Midbrain (tissue), 1 donor: Measurements from ENCODE around the gene COQ10A.
A peak's percentile ranks its signal among the peaks of the same experiment; 100 is the strongest.

ENCODE experiments used
- DNase-seq: peaks from one replicate; lab custom pipeline; 2025; lab: John Stamatoyannopoulos, UW

The COQ10A gene

DNA sequence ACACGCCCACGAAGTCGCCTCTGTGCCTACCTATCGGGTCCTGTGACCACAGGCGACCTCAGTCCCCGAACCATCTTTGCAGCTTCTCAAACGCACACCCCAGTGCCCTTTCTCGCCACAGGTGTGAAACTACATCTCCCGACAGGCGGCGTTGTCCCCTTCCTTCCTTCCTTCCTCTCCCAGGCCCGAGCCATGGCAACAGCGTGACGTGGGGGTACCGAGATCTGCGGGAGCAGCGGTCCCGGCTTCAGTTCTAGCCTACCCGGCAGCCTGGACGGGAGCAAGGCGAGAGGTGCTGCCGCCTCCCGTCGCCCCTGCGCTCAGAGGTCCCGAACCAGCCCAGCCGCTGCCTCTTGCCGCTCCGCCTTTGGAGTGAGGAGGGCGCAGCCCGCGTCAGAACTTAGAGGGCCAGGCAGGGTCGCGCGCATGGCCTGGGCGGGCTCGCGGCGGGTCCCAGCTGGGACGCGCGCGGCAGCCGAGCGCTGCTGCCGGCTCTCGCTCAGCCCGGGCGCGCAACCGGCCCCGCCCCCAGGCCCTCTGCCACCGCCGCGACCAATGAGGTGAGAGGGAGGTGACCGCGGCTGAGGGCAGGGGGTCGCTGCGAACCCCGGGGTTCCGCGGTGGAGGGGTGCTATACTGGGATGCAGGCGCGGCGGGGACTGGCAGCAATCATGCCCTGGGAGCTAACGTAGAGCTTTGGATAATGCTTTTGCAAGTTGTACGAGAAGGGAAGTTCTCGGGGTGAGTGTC lies at the start of gene COQ10A:
COQ10A (plus strand) TSS at position 250 of the 750 bp plus-strand sequence; CDS start at position 427, 177 bp downstream.
- DNase-seq = peak; percentile 85

DNA sequence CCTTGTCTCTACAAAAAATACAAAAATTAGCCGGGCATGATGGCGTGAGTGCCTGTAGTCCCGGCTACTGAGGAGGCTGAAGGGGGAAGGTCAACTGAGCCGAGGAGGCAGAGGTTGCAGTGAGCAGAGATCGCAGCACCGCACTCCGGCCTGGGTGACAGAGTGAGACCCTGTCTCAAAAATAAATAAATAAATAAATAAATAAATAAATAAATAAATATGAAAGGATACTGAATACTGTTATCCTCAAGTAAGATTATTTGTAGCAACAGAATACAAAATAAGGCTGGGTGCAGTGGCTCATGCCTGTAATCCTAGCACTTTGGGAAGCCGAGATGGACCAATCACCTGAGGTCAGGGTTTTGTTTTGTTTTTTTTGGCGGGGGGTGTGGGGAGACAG lies 46.9 kb upstream of the COQ10A start:
- DNase-seq = no peak

DNA sequence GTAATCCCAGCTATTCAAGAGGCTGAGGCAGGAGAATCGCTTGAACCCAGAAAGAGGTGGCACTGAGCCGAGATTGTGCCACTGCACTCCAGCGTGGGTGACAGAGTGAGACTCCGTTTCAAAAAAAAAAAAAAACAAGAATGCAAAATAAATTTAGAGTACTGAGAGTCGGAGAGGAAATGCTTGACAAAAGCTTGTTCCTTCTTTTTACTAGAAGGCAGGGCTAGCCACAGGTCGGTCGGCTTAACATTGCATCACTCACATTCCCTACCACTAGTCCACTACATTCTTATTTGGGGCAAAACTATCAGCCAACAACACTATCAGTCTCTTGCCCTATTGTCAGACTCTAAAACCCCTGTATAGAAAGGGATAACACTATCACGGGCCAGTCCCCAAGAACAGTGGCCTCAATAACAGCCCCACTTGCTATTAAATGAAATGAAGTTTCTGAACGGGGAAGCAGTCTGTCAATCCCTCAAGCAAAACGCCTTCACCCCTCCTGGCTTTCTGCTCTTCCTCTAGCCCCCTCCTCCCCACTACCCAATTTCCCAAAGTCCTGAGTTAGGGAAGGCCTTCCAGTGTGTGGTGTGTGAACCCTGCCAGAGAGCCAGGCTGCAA lies 46.0 kb upstream of the COQ10A start:
- peak; percentile 17 for DNase-seq

DNA sequence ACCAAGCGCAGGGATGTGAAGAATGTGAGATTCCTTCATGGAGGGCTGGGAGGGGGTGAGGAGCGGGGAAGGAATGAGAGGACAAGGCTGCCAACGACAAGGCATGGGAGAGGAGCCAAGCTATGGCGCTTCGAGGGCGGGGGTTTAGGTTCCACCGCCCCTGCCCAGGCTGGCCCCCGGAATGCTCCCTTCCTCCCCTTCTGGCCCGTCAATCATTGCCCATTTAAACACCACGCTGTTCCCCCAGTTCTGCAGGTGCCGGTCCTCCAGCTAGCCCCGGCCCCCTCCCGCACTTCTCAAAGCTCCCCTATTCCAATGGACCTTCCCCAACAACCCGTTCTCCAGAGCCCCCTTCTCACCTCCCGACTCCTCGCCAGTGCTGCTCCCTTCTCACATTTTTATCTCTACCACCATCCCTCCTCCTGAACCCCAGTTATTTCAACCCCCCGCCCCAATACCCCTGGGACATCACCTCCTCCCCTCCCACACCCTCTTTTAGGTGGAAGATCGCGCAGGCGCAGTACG lies 45.4 kb upstream of the COQ10A start:
- DNase-seq = peak; percentile 28

DNA sequence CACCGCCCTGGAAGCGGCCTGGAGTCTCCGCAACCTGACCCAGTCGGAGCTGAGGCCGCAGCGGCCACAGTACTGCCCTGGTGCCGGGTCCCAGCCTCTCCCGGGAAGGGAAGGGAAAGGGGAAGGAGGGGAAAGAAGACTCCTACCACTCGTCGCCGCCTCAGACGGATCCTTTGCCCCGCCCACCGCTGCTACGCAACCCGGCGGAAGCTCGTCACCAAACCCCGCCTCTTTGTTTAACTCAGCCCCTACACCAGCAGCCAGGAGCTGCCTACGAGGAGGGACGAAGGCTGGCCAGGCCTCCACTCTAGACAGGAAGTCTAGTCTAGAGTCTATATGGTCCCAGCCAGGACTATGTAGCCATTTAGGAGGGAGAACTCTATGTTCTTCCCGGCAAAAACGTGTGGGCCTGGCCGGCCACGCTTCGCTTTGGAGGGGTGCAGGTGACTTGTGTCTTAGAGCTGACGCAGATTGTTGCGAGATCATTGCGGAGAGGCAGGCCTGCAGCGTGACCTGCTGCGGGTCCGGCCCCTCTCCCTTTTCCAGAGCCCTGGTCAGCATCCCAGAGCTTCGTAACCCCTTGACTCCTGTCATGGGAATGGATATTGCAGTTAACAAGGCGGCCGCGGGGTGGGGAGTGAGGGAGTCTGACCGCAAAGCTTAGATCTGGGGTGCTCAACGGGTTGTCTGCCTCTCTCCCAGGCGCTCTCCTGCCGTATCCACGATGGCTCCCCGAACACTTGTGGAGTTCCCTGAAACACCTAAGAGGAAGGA lies 44.8 kb upstream of the COQ10A start, which contains the start of gene RNF41:
RNF41 (minus strand) TSS at position 166 of the 774 bp plus-strand sequence. CDS start 7,875 bp downstream, outside the sequence.
- peak; percentile 96 for DNase-seq

DNA sequence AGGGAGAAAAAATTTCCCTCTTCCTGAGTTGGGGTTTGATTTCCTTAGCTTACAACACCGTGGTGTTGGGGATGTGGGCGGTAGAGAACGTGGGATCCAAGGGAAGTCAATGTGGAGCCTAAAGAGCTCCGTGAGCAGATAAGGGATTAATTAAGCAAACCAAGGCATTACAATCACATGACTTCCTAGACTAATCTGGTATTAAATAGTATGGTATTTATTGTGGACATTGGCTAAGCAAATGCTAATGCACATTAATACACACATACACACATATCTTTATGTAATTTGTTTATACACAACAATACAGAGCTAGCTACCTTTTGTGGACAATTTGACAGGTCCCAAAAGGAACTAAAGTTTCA lies 44.2 kb upstream of the COQ10A start:
- no peak for DNase-seq

DNA sequence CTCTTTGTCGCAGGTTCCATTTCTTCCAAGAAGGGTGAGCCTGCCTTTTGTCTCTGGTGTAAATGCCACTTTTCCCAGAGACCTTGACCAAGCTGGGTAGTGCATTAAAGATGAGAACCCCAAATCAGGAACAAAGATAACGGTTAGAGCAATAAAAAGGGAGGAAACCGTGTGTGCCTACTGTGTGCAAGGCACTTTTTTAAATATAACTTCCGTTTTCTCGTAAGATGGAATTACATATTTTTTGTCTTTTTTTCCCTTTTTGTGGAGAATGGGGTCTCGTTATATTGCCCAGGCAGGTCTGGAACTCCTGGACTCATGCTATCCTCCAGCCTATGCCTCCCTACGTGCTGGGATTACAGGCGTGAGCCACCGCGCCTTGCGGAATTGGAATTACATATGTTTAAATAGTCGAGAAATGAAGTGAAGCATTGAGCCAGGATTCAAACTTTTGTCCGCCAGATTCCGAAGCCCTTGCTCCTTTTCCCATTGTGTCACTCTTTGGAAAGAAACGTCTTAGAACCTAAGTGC lies 43.1 kb upstream of the COQ10A start:
- DNase-seq = no peak

DNA sequence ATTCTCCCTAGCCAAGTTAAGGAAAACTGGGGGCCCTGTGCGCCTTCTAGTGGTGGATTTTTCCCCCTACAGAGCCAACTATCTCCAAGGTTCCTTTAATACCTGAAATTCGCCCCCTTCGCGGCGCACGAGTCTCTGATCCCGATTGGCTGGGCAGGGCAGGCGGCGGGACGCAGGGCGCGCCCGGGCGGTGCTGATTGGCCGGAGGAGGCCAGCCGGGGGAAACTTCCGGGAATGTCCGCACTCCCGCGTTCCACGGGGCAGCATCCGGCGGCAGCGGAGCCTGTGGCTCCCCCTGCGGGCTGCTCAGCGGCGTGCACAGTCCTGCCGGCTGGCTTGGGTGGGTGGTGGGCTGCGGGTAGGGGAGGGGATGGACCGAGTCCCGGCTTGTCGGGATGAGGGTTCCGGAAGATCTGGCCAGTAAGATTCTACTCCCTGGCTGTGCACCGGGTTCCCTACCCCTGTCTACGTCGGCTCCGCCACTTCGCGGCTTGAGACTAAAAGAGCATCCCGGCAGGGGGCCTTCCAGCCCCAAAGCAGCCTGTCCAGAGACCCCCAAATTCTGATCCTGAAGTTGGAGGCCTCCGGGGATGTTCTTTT lies 42.5 kb upstream of the COQ10A start, which contains the start of gene NABP2:
NABP2 (plus strand) TSS at position 241 of the 600 bp plus-strand sequence. CDS start 515 bp downstream, outside the sequence.
- peak; percentile 98 for DNase-seq

DNA sequence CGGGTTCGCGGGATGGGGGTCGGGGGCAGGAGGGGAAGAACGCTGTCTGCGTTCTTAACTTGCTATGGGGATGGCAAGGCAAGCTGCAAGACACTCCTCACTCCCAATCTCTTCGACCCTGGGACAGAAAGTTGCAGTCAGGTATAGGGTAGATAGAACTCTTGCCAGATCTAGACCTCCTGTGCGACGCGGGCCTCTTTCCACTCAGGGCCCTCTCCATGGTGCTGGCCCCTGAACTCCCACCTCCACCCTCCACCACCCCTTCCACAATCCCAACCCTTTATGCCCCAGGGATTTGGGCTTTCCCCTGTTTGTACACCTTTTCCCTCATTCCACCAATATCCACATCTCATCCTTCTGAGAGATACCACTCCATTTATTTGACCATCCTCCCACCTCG lies 41.8 kb upstream of the COQ10A start:
- DNase-seq = no peak

DNA sequence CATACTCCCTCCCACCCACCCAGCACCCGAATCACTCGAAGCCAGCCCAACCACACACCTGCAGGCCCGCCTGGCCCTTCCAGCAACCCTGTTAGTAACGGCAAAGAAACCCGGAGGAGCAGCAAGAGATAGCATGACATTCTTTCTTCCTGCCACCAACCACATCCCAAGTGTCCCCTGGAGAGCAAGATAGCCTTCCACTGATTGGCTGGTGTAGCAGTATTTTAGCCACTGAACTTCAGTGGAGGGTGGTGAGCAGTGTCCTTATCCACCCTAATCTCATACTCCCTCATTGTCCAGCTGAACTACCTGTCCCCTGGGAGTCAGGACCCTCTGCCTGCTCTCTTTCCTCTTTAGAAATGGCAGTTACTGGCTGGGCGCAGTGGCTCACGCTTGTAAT lies 37.7 kb upstream of the COQ10A start:
- DNase-seq = no peak

DNA sequence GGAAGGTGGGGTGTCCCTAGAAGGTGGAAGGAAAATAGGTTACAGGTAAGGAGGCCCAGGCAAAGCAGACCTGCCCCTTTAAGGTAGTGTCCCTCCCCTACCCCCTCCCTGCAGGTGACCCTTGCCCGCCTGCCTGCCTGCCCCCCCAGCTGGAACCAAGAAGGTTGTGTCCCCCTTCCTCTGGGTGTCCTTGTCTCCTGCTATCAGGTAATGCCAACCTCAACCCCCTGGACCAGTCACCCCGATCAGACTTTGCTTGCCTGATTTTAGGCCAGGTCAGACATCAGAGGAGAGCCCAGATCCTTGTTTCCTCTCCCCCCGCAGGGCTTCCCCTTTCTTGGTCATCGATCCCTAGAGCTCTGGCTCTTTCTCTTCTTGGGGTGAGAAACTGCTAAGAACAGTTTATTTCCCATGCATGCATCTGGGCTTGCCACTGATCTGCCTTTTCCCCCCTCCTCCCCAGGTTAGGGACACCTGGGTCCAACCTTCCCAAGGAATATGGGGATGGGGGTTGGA lies 36.8 kb upstream of the COQ10A start, which contains the start of gene SLC39A5:
SLC39A5 (plus strand) TSS at position 136 of the 516 bp plus-strand sequence. CDS start 1,224 bp downstream, outside the sequence.
- DNase-seq = no peak

DNA sequence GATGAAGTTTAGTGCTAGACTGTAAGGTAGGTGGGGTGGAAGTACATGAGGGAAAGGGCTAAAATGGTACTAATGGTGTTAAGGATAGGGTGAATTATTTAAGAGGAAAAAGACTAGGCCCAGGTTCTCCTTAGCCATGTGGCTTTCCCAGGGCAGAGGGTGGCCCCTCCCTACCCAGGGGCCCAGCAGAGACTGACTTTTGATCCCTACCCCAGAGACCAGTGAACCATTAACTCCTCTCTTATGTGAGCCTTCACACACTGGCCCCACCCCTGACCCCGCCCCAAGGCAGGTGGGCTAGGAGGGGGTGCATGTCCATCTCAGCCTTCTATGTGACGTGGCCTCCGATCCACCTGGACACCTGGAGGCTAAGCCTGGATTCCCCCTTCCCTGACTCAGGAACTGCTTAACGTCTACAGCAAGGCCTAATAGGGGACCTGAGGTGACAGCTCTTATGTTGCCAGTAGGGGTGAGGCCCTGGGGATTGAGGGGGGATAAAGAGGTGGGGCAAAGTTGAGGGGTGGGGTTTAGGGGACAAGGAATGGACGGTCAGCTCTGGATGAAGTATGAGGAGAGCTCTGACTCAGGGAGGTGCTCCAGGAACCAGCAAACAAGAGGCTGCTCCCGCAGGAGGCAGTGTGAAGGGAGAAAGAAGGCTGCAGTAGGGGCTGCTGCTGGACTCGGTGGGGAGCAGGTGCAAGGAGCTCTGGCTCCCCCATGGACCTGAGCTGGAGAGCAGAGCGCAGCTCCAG lies 36.1 kb upstream of the COQ10A start:
- DNase-seq = no peak

DNA sequence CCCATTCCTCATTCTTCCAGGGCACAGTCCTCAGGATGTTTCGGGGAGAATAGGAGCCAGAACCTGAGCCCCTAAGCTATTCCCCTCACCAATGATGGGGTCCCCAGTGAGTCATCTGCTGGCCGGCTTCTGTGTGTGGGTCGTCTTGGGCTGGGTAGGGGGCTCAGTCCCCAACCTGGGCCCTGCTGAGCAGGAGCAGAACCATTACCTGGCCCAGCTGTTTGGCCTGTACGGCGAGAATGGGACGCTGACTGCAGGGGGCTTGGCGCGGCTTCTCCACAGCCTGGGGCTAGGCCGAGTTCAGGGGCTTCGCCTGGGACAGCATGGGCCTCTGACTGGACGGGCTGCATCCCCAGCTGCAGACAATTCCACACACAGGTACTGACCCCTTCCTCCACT lies 35.6 kb upstream of the COQ10A start:
- DNase-seq = no peak

DNA sequence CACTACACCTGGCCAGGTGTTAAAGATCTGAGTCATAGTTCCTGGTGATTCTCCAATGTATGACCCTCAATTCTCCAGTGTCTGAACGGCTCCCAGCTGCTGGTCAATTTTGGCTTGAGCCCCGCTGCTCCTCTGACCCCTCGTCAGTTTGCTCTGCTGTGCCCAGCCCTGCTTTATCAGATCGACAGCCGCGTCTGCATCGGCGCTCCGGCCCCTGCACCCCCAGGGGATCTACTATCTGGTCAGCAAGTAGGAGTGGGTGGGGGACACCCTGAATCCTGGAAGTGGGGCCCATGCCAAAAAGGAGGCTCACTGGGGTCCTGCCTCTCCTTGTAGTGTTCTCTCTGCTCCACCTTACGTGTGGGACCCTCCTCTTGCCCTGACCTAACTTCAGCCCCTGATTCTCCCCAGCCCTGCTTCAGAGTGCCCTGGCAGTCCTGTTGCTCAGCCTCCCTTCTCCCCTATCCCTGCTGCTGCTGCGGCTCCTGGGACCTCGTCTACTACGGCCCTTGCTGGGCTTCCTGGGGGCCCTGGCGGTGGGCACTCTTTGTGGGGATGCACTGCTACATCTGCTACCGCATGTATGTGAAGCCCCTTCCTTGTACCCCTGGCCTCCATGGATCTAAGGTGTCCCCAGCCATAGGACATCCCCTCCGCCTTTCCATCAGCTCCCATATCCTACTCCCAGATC lies 31.9 kb upstream of the COQ10A start:
- DNase-seq = no peak

DNA sequence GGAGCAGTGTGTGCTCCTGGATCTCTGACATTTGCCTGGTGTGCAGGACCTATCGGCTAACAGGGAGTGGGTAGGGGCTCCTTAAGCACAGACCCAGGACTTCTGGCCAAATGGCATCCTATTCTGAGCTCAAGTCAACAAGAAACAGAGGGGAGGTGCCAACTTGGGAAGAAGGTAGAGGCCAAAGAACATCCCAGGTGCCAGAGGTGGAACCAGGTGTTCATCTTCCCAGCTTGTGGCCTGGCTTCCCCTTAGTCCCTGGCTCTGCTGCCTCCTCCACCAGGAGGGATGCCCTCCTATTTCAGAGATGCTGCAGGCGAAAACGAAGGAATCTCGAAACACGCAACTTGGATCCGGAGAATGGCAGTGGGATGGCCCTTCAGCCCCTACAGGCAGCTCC lies 30.7 kb upstream of the COQ10A start:
- DNase-seq = no peak

DNA sequence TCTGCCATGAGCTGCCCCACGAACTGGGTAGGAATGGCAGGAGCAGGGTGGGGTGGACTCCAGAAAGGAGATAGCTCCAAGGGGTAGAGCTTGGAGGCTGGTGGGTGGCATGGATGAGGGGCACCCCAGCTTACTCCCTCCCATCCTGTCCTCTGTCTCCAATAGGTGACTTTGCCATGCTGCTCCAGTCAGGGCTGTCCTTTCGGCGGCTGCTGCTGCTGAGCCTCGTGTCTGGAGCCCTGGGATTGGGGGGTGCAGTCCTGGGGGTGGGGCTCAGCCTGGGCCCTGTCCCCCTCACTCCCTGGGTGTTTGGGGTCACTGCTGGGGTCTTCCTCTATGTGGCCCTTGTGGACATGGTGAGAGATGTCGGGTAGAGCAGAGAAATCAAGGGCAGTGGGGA lies 29.8 kb upstream of the COQ10A start:
- DNase-seq = no peak

DNA sequence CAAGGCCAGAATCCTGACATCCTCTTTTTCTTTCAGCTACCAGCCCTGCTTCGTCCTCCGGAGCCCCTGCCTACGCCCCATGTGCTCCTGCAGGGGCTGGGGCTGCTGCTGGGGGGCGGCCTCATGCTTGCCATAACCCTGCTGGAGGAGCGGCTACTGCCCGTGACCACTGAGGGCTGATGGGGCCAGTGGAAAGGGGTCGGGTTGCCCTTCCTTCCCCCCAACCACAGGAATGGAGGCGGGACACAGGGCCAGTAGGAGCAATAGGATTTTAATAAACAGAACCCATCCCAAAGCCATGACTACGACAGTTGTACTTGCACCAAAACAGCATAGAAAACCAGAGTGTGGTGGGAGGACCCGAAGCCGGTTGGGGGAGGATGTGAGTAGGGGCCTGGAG lies 29.2 kb upstream of the COQ10A start:
- DNase-seq = no peak

DNA sequence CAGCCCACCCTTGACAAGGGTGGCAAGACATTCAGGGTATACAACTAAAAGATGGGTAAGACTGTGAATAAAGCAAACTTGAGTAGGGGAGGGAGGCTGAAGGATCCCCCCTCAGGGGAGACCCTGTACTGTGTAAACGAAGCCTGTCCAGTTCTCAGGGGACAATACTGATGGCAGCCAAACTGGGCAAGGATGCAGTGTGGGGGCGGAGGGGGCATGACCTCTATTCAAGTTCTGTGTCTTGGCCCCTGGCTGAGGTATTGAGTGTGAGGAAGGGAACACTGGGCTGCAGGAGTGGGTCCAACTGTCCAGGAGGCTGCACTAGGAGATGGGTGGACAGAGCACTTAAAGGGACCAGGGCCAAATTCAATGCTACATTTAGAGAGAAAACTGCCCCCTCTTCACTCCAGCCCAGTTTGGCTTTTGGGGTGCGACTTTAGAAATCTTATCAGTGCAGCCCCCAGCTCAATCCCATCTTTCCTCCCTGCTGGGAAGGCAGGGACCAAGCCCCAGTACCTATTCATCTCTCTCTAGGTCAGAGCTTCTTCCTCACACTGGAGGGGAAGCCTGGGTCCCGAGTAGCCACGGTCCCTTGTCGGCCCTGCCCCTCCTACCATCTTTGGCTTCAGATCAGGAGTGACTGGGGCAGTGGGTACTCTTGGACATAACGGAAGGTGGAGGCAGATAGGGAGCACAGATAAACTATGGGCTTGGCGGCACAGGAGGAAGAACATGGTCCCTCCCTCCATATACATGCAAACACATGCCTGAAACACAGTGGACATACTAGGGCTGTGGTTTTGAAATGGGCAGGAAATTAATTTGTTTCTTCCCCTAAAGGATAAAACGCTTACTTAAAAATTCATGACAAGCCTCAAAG lies 25.1 kb upstream of the COQ10A start:
- DNase-seq = no peak

DNA sequence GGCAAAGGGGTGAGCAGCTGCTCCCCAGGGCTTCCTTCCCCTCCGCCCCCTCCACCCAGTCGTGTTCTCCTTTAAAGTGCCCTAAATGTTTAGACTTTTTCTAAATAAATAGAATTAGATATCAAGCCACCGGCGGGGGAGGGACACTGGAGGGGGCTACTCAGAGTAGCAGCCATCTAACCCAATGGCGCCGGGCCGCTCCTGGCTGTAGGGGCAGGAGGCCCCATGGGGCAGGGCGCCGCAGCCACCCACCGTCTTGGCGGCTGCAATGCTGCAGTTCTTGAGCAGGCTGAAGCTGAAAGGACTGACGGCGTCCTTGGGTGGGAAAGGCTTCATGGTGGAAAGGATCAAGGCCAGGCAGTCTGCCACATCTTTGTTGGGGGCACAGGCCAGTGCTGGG lies 23.8 kb upstream of the COQ10A start:
- DNase-seq = no peak
